T-helper 1 cell treated with Interleukin-12 subunit alpha and Interleukin-12 subunit beta and Interleukin-4 antibody, amounts not matched to agents 30 ng/mL and 1 ng/mL, for 36 hours (primary cell): ENCODE data around the gene KLHL29. TPM values are rescaled to one million over a fixed set of nuclear protein-coding genes. Genes with fewer than 3 reads are reported as not detected.

ENCODE experiments used
- intact Hi-C: fragments of 100-400 bp; cut with micrococcal nuclease; formaldehyde crosslinking; loops from one replicate; pipeline ENCODE4 v1.15.1; 2024
- total RNA-seq: library from RNA; stranded (reverse); gene quantifications from 2 replicates; pipeline ENCODE4 v1.2.3, GENCODE V29; 2022

The KLHL29 gene
- total RNA-seq, 1 donor from 2014 or later = 2.2 TPM

GRCh38 chr2:23445450-23445868, 60.5 kb downstream of the KLHL29 start:
- intact Hi-C loops = no loop called here

- intact Hi-C loops = no loop called here
Measured at GRCh38 chr2:23446916-23447315, 61.9 kb downstream of the KLHL29 start.

GRCh38 chr2:23447405-23447804, 62.4 kb downstream of the KLHL29 start:
- intact Hi-C loops = no loop called here

- intact Hi-C loops = no loop called here
Measured at GRCh38 chr2:23448906-23449305, 63.9 kb downstream of the KLHL29 start.

- intact Hi-C loops = no loop called here
Measured at GRCh38 chr2:23449413-23449812, 64.4 kb downstream of the KLHL29 start.

GRCh38 chr2:23449831-23450331, 64.9 kb downstream of the KLHL29 start:
- intact Hi-C loops = loop anchor here (5.0 kb wide), 2 partner anchors 68 to 82 kb away; no protein-coding TSS in a partner anchor

GRCh38 chr2:23452372-23452771, 67.4 kb downstream of the KLHL29 start:
- intact Hi-C loops = loop anchor here (5.0 kb wide), 2 partner anchors 70 to 80 kb away; no protein-coding TSS in a partner anchor

GRCh38 chr2:23452853-23453420, 68.0 kb downstream of the KLHL29 start:
- intact Hi-C loops = loop anchor here (5.0 kb wide), 2 partner anchors 71 to 79 kb away; no protein-coding TSS in a partner anchor

- intact Hi-C loops = loop anchor here (5.0 kb wide), 2 partner anchors 71 to 79 kb away; no protein-coding TSS in a partner anchor
Measured at GRCh38 chr2:23453432-23453831, 68.5 kb downstream of the KLHL29 start.

- intact Hi-C loops = loop anchor here (5.0 kb wide), 2 partner anchors 72 to 78 kb away; no protein-coding TSS in a partner anchor
Measured at GRCh38 chr2:23453836-23454460, 69.0 kb downstream of the KLHL29 start.

- intact Hi-C loops = loop anchor here (5.0 kb wide), 2 partner anchors 72 to 78 kb away; no protein-coding TSS in a partner anchor
Measured at GRCh38 chr2:23454501-23455120, 69.6 kb downstream of the KLHL29 start.

- intact Hi-C loops = no loop called here
Measured at GRCh38 chr2:23456396-23456795, 71.4 kb downstream of the KLHL29 start.

GRCh38 chr2:23456881-23457760, 72.1 kb downstream of the KLHL29 start:
- intact Hi-C loops = no loop called here

- intact Hi-C loops = no loop called here
Measured at GRCh38 chr2:23457990-23458682, 73.2 kb downstream of the KLHL29 start.

- intact Hi-C loops = no loop called here
Measured at GRCh38 chr2:23459032-23459431, 74.1 kb downstream of the KLHL29 start.

GRCh38 chr2:23460228-23460627, 75.2 kb downstream of the KLHL29 start:
- intact Hi-C loops = loop anchor here (1.0 kb wide), 1 partner anchor 261 kb away; no protein-coding TSS in a partner anchor

- intact Hi-C loops = loop anchor here (1.0 kb wide), 1 partner anchor 262 kb away; no protein-coding TSS in a partner anchor
Measured at GRCh38 chr2:23460993-23461392, 76.0 kb downstream of the KLHL29 start.

GRCh38 chr2:23464156-23464555, 79.2 kb downstream of the KLHL29 start:
- intact Hi-C loops = no loop called here

- intact Hi-C loops = no loop called here
Measured at GRCh38 chr2:23464905-23465537, 80.0 kb downstream of the KLHL29 start.

- intact Hi-C loops = no loop called here
Measured at GRCh38 chr2:23465936-23466335, 81.0 kb downstream of the KLHL29 start.
